Neuronal stem cell (in vitro differentiated cells): ENCODE data around the gene CAMTA1.

Source experiments
- DNase-seq: peaks from one replicate; pipeline ENCODE4 v3.0.0-alpha.2; 2013; ENCODE audit warnings: low spot score
- H2AFZ ChIP-seq: one replicate; pipeline ENCODE4 v1.6.1; 2013; ENCODE audit warnings: mild to moderate bottlenecking, low read length, inconsistent platforms
- H2AK5ac ChIP-seq: 2 replicates; pipeline ENCODE4 v1.6.1; 2013; ENCODE audit warnings: low read depth, mild to moderate bottlenecking, inconsistent platforms, low read length, moderate library complexity, mixed read lengths
- H2BK120ac ChIP-seq: 2 replicates; pipeline ENCODE4 v1.6.1; 2013; ENCODE audit warnings: low read depth, mild to moderate bottlenecking, inconsistent platforms, low read length, moderate library complexity, mixed read lengths
- H2BK12ac ChIP-seq: one replicate; pipeline ENCODE4 v1.6.1; 2013; ENCODE audit warnings: low read length, inconsistent platforms
- H2BK15ac ChIP-seq: 2 replicates; pipeline ENCODE4 v1.6.1; 2013; ENCODE audit warnings: mild to moderate bottlenecking, low read length, inconsistent platforms, mixed read lengths
- H2BK5ac ChIP-seq: one replicate; pipeline ENCODE4 v1.6.1; 2013; ENCODE audit warnings: inconsistent platforms, mild to moderate bottlenecking, low read length, moderate library complexity
- H3K14ac ChIP-seq: one replicate; pipeline ENCODE4 v1.6.1; 2013; ENCODE audit warnings: low read length, inconsistent platforms
- H3K18ac ChIP-seq: 2 replicates; pipeline ENCODE4 v1.6.1; 2013; ENCODE audit warnings: low read length, inconsistent platforms
- H3K23ac ChIP-seq: 2 replicates; pipeline ENCODE4 v1.6.1; 2013; ENCODE audit warnings: low read depth, mild to moderate bottlenecking, mixed read lengths, low read length, inconsistent platforms; ENCODE audit not compliant: poor library complexity
- H3K27ac ChIP-seq: replicated peaks from 3 replicates; pipeline ENCODE4 v1.5.1; 2013; ENCODE audit warnings: low read length, inconsistent platforms
- H3K27me3 ChIP-seq, 3 experiments: 2 replicates each; pipeline ENCODE4 v1.6.1; 2013; ENCODE audit warnings: low read length in 3 of 3, mild to moderate bottlenecking in 2 of 3, inconsistent platforms in 1 of 3, low read depth in 1 of 3, mixed read lengths in 1 of 3, moderate library complexity in 1 of 3; ENCODE audit not compliant: control insufficient read depth in 3 of 3, insufficient read depth in 3 of 3
- H3K36me3 ChIP-seq, 2 donors: replicated peaks in 1 of 2; 2 replicates each; pipeline ENCODE4 v1.6.1; 2013; ENCODE audit warnings: low read length in 2 of 2; ENCODE audit not compliant: control insufficient read depth in 2 of 2, insufficient read depth in 2 of 2
- H3K4ac ChIP-seq: 2 replicates; pipeline ENCODE4 v1.6.1; 2013; ENCODE audit warnings: inconsistent platforms, mild to moderate bottlenecking, low read length, moderate library complexity
- H3K4me1 ChIP-seq, 2 donors: 1 replicate in 1 of 2; 2 replicates in 1 of 2; pipeline ENCODE4 v1.6.1; 2013; ENCODE audit warnings: low read length in 2 of 2, low read depth in 1 of 2; ENCODE audit not compliant: control insufficient read depth in 2 of 2, insufficient read depth in 1 of 2
- H3K4me2 ChIP-seq: one replicate; pipeline ENCODE4 v1.6.1; 2013; ENCODE audit warnings: mild to moderate bottlenecking, low read length, inconsistent platforms; ENCODE audit not compliant: insufficient read depth, poor library complexity, severe bottlenecking
- H3K4me3 ChIP-seq, 2 donors: 2 replicates each; pipeline ENCODE4 v1.5.1; 2013; ENCODE audit warnings: low read length in 2 of 2, mild to moderate bottlenecking in 2 of 2, inconsistent platforms in 1 of 2, moderate library complexity in 1 of 2
- H3K79me1 ChIP-seq: one replicate; pipeline ENCODE4 v1.6.1; 2013; ENCODE audit warnings: low read depth, mild to moderate bottlenecking, inconsistent platforms, low read length, moderate library complexity
- H3K9ac ChIP-seq: one replicate; pipeline ENCODE4 v1.6.1; 2013; ENCODE audit warnings: mild to moderate bottlenecking, low read depth, low read length, inconsistent platforms; ENCODE audit not compliant: poor library complexity
- H3K9me3 ChIP-seq, 2 donors: replicated peaks in 1 of 2; 2 replicates each; pipeline versions ENCODE3 to v1.6.1; 2013; ENCODE audit warnings: low read length in 2 of 2, mild to moderate bottlenecking in 2 of 2, inconsistent platforms in 1 of 2, low read depth in 1 of 2, mixed read lengths in 1 of 2, moderate library complexity in 1 of 2; ENCODE audit not compliant: control insufficient read depth in 2 of 2, insufficient read depth in 1 of 2
- H4K8ac ChIP-seq: one replicate; pipeline ENCODE4 v1.6.1; 2013; ENCODE audit warnings: low read depth, mild to moderate bottlenecking, inconsistent platforms, low read length, moderate library complexity
- H4K91ac ChIP-seq: one replicate; pipeline ENCODE4 v1.6.1; 2013; ENCODE audit warnings: low read length, low read depth, mild to moderate bottlenecking, inconsistent platforms; ENCODE audit not compliant: poor library complexity
- WGBS, 2 donors: extraction: QIAGEN DNeasy Blood & Tissue Kit; methylation state at CpG; one replicate each; pipeline ENCODE4 v1.1.7; 2013; ENCODE audit warnings: missing lambda C conversion rate in 2 of 2, mixed read lengths in 1 of 2; ENCODE audit not compliant: insufficient read length in 2 of 2, insufficient replicate concordance in 1 of 2; ENCODE audit errors: extremely low coverage in 2 of 2; 5-methylcytosine and 5-hydroxymethylcytosine counted together

Gene CAMTA1

DNA sequence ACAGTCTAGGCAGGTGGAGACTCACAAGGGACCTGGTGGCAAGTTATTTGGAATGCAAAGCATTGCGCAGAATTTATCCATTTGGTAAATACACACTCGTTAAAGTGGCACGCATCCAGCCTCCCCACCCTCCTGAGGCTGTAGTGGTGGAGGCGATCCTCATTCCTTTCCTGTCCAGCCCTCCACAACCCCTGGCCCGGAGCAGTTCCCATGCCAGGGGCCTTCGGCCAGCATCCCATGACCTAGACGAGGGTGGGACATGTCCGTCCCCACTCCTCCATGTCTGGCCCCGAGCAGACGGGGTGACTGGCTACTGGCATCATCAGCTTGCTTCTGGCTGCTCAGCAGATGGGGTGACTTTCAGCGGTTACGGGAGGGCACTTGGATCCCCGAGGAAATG, 704.3 kb downstream of the CAMTA1 start:
- no peak overlapping the region for H3K14ac ChIP-seq
- H3K36me3 ChIP-seq: no peaks in the 10 kb centered on the region
- H3K23ac ChIP-seq: no peak overlapping the region
- H4K91ac ChIP-seq: no peak overlapping the region
- H3K4me3 ChIP-seq: no peak overlapping the region
- H3K79me1 ChIP-seq: no peaks in the 10 kb centered on the region
- peaks cover 0 to 8% of the 10 kb centered on the region in 2 donors for H3K4me1 ChIP-seq
- no peaks in the 10 kb centered on the region for H3K27me3 ChIP-seq
- H2BK5ac ChIP-seq: no peak overlapping the region
- no peak overlapping the region for H2BK12ac ChIP-seq
- H4K8ac ChIP-seq: no peak overlapping the region
- no CpG with 5 or more reads among the region's 13 CpGs for WGBS, 2 donors
- H3K27ac ChIP-seq: no peak overlapping the region
- no peak overlapping the region for H3K4ac ChIP-seq
- no peak overlapping the region for H3K18ac ChIP-seq
- no peak overlapping the region for H2AK5ac ChIP-seq
- no peak overlapping the region for H2BK15ac ChIP-seq
- H2BK120ac ChIP-seq: no peak overlapping the region
- DNase-seq: no peak
- H3K9ac ChIP-seq: no peak overlapping the region
- H3K9me3 ChIP-seq: no peaks in the 10 kb centered on the region
- no peak overlapping the region for H2AFZ ChIP-seq
- no peak overlapping the region for H3K4me2 ChIP-seq

DNA sequence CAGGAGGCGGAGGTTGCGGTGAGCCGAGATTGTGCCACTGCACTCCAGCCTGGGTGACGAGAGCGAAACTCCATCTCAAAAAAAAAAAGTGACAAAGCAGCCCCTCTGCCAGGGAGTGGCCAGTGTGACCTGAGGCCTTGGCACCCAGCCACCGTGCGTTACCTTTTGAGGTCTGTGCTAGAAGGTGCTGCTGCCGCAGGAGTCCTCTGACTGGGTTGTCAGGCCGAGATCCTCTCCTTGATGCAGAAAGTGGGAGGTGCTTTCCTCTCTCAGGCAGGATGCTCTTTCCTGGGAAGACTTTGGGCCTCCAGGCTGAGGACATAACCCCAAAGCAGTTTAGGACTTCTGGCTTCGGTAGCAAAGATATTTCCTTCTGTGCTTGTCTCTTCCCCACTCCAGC, 705.3 kb downstream of the CAMTA1 start:
- Histone ChIP-seq H3K23ac (no peak overlapping the region), H3K27ac (no peak overlapping the region), H3K18ac (no peak overlapping the region), H3K4me1 (peaks cover 0 to 11% of the 10 kb centered on the region in 2 donors), H3K36me3 (no peaks in the 10 kb centered on the region), H2AFZ (no peak overlapping the region), H3K9me3 (peaks cover 0 to 2% of the 10 kb centered on the region in 2 donors), H2BK15ac (no peak overlapping the region), H2AK5ac (no peak overlapping the region), H2BK120ac (no peak overlapping the region), H3K14ac (no peak overlapping the region), H4K8ac (no peak overlapping the region), H3K9ac (no peak overlapping the region), H3K27me3 (no peaks in the 10 kb centered on the region), H3K79me1 (no peaks in the 10 kb centered on the region), H2BK12ac (no peak overlapping the region), H4K91ac (no peak overlapping the region), H3K4ac (no peak overlapping the region), H3K4me2 (no peak overlapping the region), H2BK5ac (no peak overlapping the region), H3K4me3 (no peak overlapping the region)
- WGBS, 2 donors: no CpG with 5 or more reads among the region's 10 CpGs
- no peak for DNase-seq

DNA sequence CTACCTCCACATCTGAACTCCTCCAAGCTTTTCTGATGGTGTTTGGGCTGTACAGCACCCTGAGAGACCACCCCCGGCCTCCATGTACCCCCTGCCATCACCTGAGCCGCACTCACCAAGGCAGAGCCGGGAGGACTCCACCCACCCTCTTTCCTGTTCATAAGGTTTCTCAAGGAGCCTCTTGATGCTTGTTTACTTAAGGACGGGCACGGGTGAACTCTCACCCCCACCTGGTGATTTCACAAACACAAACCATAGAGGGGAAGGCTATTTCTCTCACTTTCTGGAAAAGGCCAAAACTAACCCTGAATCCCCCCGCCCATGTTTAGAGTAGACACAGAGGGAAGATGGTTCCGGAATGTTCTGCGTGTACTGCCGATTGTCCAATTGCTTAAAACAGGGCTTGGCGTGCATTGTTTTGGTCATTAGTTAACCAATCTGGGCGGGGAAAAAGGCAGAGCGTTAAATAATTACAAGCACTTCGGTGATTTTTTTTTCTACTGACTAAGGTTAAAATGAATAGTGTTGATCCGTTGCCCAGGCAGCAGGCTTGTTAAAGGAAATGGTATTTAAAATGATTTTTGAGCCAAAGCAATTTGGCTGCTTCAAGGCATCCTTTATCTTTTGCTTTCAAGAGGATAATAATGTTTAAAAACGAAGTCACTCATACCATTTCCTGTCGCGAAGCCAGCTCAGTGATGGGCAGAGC, 706.0 kb downstream of the CAMTA1 start:
- Histone ChIP-seq H2AK5ac (no peak overlapping the region), H2BK15ac (no peak overlapping the region), H3K9me3 (peaks cover 0 to 2% of the 10 kb centered on the region in 2 donors), H2BK120ac (no peak overlapping the region), H3K27ac (no peak overlapping the region), H2AFZ (no peak overlapping the region), H2BK5ac (no peak overlapping the region), H3K4me3 (no peak overlapping the region), H3K27me3 (no peaks in the 10 kb centered on the region), H3K4me1 (peaks cover 2 to 17% of the 10 kb centered on the region in 2 donors), H3K4me2 (no peak overlapping the region), H4K8ac (no peak overlapping the region), H2BK12ac (no peak overlapping the region), H3K4ac (no peak overlapping the region), H3K36me3 (no peaks in the 10 kb centered on the region), H3K23ac (no peak overlapping the region), H3K79me1 (no peaks in the 10 kb centered on the region), H3K18ac (no peak overlapping the region), H3K9ac (no peak overlapping the region), H3K14ac (no peak overlapping the region), H4K91ac (no peak overlapping the region)
- DNase-seq: no peak
- WGBS, 2 donors: no CpG with 5 or more reads among the region's 17 CpGs

DNA sequence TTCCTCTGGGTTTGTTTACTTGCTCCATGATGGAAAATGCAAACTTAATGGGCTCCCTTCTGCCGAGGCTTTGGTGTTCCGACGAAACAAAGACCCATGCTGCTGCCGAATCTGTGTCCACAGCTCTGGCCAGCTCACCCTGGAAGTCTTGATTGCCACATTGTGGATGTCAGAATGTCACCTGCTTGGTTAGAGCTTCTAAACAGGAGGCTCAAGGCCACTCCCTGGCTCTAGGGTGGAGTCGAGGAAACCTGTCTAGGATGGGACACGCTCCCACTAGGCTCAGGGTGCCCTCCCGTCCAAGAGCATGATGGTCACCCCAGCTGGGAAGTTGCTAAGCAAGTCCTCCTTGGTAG, 706.5 kb downstream of the CAMTA1 start:
- Histone ChIP-seq H3K4ac (peak overlapping the region; percentile 18), H3K4me1 (peaks cover 7 to 21% of the 10 kb centered on the region in 2 donors), H2BK12ac (no peak overlapping the region), H2BK15ac (no peak overlapping the region), H3K27me3 (no peaks in the 10 kb centered on the region), H3K9ac (peak overlapping the region; percentile 46), H3K9me3 (peaks cover 0 to 2% of the 10 kb centered on the region in 2 donors), H3K4me2 (no peak overlapping the region), H3K36me3 (no peaks in the 10 kb centered on the region), H2AK5ac (peak overlapping the region; percentile 65), H3K23ac (peak overlapping the region; percentile 27), H3K79me1 (no peaks in the 10 kb centered on the region), H2BK120ac (no peak overlapping the region), H2BK5ac (no peak overlapping the region), H3K18ac (peak overlapping the region; percentile 84), H2AFZ (no peak overlapping the region), H4K8ac (no peak overlapping the region), H3K14ac (no peak overlapping the region), H4K91ac (no peak overlapping the region), H3K4me3 (no peak overlapping the region), H3K27ac (no peak overlapping the region)
- WGBS, 2 donors: no CpG with 5 or more reads among the region's 7 CpGs
- no peak for DNase-seq
